ENCODE measurements around the gene TMEM37.

Gene TMEM37

DNA sequence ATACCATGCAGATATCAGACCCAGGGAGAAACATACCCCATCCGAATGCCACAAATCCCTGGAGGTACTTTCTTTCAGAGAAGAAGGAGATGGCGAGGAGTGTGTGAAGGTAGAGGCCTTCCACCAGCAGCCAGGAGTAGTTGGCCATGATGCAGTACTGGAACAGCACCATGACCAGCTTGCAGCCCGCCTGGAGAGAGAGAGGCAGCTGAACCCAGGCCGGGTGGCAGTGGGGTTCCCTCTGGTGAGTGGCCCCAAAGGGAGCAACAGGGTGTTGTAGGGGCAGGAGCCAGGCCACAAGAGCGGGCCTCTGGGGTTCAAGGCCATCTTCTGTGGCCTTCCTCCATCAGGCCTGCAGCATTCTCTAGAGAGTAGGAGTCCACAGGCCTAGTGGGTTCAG lies 30.2 kb downstream of the TMEM37 start:
- DNase-seq (ENCODE audit: low read depth), result no peak

- no peak for DNase-seq (ENCODE audit: low read depth)
These were observed 30.9 kb downstream of the TMEM37 start for GRCh38 chr2:119462574-119462973.

- no peak for DNase-seq (ENCODE audit: low read depth)
These were observed 31.5 kb downstream of the TMEM37 start for GRCh38 chr2:119463136-119463535.

- no peak for DNase-seq (ENCODE audit: low read depth)
These were observed 32.3 kb downstream of the TMEM37 start for GRCh38 chr2:119463990-119464389.

DNA sequence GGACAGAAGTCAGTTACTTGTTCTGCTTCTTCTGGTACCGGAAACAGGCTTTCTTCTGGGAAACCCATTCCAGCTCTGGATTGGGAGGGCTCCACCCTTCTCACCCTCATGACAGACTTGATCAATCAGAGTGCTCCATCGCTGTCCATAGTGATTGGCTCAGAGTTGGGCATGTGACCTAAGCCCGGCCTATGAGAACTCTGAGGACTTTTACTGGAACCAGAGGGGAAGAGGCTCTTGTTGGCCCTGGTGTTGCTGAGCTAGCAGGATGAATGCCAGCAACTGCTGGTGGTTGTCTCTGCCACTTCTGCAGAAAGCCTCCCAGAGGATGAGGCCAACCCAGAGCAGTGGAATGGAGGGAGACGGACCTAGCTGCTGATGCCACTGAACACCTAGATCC lies 33.3 kb downstream of the TMEM37 start:
- DNase-seq (ENCODE audit: low read depth), result no peak

- no peak for DNase-seq (ENCODE audit: low read depth)
These were observed 34.0 kb downstream of the TMEM37 start for GRCh38 chr2:119465687-119466086.

GRCh38 chr2:119466373-119466772 lies 34.7 kb downstream of the TMEM37 start:
- no peak for DNase-seq (ENCODE audit: low read depth)

DNA sequence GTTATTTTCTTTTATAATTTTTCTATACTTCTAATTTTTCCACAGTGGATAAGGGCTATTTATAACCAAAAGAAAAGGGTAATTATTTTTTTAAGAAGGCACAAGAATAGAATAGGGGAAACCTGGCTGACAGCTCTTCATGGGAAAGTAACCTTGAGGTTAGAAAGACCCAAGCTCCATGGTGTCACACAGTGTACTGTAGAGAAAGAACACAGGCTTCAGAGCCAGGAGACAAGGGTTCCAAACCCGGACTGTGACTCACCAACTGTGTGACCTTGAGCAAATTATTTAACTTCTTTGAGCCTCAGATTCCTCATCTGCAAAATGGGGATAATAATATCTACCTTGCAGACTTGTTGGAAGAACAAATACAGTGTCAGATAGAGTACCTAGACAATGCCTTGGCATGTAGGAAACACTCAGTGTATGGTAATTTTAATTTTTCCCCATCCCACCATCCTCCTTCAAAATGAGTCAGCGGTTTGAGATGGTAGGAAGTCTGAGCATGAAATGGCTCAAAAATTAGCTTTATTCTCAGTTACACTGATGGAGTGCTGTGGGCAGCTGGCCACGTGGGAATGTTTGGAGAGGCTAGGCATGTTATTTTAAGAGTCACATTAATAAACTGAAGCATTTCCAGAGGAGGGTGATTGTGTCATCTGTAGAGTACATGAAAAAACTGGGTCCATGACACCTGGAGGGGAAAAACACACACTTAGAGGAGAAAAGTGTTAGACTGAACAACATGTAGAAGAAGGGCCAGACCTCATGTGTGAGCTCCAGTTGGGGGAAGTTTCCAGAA lies 36.7 kb downstream of the TMEM37 start:
- no peak for DNase-seq (ENCODE audit: low read depth)

- no peak for DNase-seq (ENCODE audit: low read depth)
These were observed 37.5 kb downstream of the TMEM37 start for GRCh38 chr2:119469131-119469530.

DNA sequence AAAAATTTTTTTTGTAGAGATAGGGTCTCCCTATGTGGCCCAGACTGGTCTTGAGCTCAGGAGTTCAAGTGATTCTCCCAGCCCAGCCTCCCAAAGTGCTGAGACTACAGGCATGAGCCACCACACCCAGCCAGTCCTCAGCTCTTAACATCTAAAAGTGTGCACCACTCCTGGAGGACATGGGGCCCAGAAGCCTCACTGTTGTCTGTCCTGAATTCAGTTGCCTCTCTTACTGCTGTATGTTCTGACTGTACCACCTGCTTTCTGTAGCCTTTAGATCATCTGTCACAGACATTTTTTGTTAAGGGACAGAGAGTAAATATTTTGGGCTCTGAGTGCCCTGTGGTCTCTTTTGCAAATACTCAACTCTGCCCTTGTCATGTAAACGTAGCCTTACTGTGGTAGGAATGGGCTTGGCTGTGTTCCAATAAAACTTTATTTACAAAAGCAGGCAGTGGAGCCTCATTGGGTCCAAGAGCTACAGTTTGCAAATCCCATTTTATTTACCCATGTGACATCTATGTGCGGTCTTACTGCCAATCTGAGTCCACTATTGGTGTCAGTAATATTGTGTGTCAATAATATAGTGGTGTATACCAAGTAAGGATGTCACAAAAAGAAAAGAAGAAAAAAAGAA lies 38.1 kb downstream of the TMEM37 start:
- DNase-seq (ENCODE audit: low read depth), result no peak

- no peak for DNase-seq (ENCODE audit: low read depth)
These were observed 41.1 kb downstream of the TMEM37 start for GRCh38 chr2:119472749-119473148.

GRCh38 chr2:119473621-119474370 lies 42.1 kb downstream of the TMEM37 start:
- DNase-seq (ENCODE audit: low read depth), result no peak

- no peak for DNase-seq (ENCODE audit: low read depth)
These were observed 42.9 kb downstream of the TMEM37 start for GRCh38 chr2:119474371-119475224.

- DNase-seq (ENCODE audit: low read depth), result no peak
These were observed 43.7 kb downstream of the TMEM37 start for GRCh38 chr2:119475225-119475856.

- no peak for DNase-seq (ENCODE audit: low read depth)
These were observed 44.2 kb downstream of the TMEM37 start for GRCh38 chr2:119475857-119476244.

GRCh38 chr2:119476301-119477112 lies 44.9 kb downstream of the TMEM37 start:
- DNase-seq (ENCODE audit: low read depth), result no peak

DNA sequence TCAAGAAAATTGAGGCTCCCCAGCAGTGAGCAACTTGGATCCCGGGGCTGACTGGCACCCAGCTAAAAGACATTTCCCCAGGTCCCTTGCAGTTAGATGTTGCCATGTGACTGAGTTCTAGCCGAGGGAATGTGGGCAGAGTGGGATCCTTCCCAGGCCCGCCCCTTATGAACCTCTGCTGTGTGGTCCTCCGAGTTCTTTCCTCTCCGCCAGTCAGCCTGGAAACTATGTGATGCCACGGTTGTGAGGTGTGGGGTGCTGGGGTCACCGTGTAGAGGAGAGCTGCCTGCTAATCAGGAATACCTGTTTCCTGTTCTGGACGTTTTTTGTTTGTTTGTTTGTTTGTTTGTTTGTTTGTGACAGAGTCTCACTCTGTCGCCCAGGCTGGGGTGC lies 45.5 kb downstream of the TMEM37 start:
- no peak for DNase-seq (ENCODE audit: low read depth)

DNA sequence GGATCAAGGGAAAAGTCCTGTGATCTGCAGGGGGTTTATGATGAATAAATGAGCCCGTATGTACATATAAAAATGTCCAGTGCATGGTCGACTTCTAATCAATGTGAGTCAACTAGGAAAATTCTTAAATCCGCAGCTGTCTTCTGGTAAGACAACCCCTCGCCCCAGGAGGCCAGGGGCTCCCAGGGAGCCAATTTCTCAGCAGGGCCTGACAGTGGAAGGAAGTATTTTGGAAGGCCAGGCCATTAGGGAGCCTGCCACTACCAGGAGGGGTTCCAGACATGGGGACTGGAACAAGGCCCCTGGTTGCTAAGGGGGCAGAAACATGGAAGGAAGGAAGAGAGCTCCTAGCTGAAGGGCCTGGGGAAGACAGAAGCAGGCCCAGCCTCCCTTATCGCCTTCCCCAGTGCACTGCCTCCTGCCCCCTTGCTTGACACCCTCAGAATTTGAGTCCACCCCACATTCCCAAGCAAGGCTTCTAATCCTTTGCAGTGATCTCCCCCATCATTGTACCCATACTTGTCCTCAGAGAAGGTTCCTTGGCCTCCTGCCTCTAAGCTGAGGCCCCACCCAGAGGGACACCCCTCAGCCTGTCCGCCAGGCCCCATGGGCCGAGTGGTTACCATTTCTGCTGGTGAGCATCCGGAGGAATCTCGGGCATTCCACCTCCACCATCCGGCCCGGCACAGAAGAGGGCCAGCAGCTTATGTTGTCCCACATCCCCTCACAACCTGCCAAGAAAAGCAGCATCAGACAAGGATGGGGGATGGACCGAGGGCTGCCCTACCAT lies 46.7 kb downstream of the TMEM37 start:
- no peak for DNase-seq (ENCODE audit: low read depth)

- DNase-seq (ENCODE audit: low read depth), result no peak
These were observed 47.3 kb downstream of the TMEM37 start for GRCh38 chr2:119478978-119479295.

DNA sequence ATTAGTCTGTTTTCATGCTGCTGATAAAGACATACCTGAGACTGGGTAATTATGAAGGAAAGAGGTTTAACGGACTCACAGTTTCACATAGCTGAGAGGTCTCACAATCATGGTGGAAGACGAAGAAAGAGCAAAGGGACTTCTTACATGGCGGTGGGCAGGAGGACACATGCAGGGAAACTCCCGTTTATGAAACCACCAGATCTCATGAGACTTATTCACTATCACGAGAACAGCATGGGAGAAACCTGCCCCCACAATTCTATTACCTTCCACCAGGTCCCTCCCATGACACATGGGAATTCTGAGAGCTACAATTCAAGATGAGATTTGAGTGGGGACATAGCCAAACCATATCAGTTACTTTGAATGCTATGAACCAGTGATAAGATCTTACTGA lies 48.5 kb downstream of the TMEM37 start:
- no peak for DNase-seq (ENCODE audit: low read depth)
